GM08714 (cell line): ENCODE data around the gene MBNL2.

Experiments used
- H3K4me3 ChIP-seq: fragments of 200-500 bp; sonication (Bioruptor generic); 2 replicates; pipeline ENCODE4 v1.5.1; 2014; ENCODE audit warnings: mild to moderate bottlenecking, low read length, inconsistent platforms
- ZNF274 ChIP-seq: IDR thresholded peaks from 2 replicates; pipeline ENCODE4 v1.6.1; 2012; ENCODE audit warnings: mild to moderate bottlenecking, low read depth, low read length

The MBNL2 gene

DNA sequence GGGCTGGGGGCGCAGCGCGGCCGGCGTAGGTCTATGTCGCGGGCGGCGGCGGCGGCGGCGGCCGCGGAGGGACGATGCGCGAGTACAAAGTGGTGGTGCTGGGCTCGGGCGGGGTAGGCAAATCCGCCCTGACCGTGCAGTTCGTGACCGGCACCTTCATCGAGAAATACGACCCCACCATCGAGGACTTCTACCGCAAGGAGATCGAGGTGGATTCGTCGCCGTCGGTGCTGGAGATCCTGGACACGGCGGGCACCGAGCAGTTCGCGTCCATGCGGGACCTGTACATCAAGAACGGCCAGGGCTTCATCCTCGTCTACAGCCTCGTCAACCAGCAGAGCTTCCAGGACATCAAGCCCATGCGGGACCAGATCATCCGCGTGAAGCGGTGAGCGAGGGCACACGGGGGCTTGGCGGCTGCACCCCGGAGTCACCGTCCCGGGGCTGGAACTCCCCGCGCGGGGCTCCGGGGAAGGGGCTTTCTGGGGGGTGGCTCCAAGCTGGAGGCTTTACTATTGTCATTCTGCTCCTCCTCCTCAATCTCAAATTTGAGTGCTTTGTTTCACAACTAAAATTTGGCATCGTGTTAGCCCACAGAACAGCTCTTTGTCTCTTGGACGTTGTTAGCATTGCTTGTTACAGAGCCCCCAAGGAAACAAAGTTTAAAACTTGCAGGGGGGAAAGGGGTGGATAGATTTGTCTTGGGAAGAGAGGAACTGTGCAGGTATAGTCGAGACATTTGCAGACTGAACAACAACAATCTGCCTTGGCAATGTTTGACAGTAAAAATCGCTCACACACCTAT is 212.5 kb downstream of the MBNL2 start:
- TF ChIP-seq ZNF274: no peak
- H3K4me3 ChIP-seq: peak overlapping the region; percentile 98

- TF ChIP-seq ZNF274: no peak
- H3K4me3 ChIP-seq: peak overlapping the region; percentile 98; the same call in 1 of the 2 replicates
Observed at GRCh38 chr13:97435323-97435722, 213.2 kb downstream of the MBNL2 start.

GRCh38 chr13:97435794-97436193 is 213.7 kb downstream of the MBNL2 start:
- H3K4me3 ChIP-seq: peak overlapping the region; percentile 98; the same call in 1 of the 2 replicates
- no peak for TF ChIP-seq ZNF274

- TF ChIP-seq ZNF274: no peak
- H3K4me3 ChIP-seq: no peak overlapping the region; the same call in 1 of the 2 replicates
Observed at GRCh38 chr13:97436845-97437244, 214.7 kb downstream of the MBNL2 start.

DNA sequence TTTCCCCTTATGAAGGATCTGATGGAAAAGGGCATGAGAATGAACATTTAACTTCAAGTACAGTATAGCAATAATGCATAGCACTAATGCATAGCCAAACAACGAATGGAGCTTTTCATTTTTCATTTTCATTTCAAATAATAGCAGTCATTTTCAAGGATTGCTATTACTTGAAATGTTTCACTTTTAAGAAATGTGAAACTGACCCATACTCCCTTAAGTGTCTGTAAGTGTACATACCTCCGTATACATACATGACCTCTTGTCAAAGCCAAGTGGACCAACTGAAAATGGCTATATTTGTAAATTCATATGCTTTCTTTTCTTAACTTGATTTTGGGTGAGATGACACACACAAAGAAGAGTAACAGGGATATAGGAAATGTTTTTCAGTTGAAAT is 215.6 kb downstream of the MBNL2 start:
- TF ChIP-seq ZNF274: no peak
- H3K4me3 ChIP-seq: peak overlapping the region; percentile 48; the same call in 1 of the 2 replicates

DNA sequence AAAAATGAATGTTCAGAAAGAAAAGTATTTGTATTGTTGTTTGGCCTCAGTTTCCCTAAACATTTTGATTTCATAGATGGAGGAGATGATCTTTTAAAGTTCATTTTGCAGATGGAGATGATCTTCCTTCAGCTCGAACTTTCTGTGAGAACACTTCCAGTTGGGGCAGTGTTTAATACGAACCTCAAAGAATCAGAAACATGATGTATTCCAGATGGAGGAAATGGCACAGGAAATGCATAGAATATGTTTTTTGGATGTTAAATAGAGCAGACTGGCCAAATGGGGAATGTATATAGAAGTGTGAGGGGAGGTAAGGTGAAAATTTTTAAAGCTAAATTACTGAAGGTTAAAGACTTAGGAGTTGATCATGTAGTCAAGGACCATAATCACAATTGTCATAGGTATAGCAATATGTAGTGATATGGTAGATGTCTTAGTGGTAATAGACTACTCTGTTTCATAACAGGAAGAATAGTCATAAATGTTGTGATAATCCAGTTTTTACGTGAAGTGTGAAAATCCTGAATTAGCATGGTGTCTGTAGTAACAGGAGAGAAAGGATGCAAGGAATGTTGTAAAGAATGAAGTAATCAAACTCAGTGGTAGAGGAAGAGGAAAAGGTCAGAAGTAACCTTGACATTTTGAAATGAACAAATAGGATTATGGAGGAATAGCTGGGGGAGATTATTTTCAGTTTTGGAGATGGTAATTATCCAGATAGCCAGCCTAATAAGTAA is 216.9 kb downstream of the MBNL2 start:
- no peak for TF ChIP-seq ZNF274
- H3K4me3 ChIP-seq: no peak overlapping the region

DNA sequence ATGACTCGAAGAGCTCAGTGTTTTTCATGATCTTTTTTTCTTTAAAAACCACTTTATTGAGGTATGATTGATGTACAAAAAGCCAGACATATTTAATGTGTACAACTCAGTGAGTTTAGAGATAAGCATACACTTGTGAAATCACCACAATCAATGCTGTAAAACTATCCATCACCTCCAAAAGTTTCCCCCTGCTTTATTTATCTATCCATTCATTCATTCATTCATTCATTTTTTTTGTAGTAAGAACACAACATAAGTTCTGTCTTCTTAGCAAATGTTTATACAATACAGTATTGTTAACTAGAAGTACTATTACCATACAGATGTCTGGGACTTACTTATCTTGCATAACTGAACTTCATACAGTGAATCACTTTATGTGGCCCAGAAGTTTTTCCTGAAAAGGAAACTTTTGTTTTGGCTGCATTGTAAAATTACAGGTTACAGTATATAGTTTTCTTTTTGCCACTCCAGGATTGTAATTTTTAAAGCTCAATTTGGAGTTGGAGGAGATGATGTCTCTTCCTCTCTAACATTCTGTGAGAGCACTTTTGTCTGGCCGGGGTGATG is 218.6 kb downstream of the MBNL2 start:
- TF ChIP-seq ZNF274: no peak
- H3K4me3 ChIP-seq: no peak overlapping the region

DNA sequence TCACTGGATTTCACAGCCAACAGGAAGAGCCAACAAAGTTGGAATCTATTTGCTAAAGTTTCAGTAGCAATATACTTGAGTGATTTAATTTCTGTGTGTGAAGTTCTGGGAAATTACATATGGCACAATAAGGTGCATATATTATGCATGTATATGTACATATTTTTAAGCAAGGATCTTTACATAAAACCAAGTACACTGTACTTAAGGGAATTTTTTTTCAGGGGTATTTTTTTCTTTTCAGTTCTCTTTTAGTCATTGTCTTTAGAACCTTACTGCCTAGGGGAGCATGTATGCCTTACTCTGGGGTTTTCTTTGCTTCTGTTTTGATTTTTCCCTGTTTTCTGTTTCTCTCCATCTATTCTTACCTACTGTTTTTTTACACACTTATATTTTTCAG is 219.2 kb downstream of the MBNL2 start:
- no peak overlapping the region for H3K4me3 ChIP-seq
- no peak for TF ChIP-seq ZNF274
